ENCODE data around the gene MBNL2. TPM values are rescaled to one million over a fixed set of nuclear protein-coding genes. Genes with fewer than 3 reads are reported as not detected.

The MBNL2 gene
- total and polyA plus RNA-seq, 2 experiments from 2014 or later = 0.55 to 3.2 TPM

- Histone ChIP-seq H3K4me3 (no peak overlapping the region), H3K4me2 (no peak overlapping the region), H4K20me1 (replicated peaks; ENCODE audit: insufficient read depth) (peaks cover 16% of the 10 kb centered on the region; the same call in 1 of the 2 replicates), H3F3A (replicated peaks; ENCODE audit: low read depth) (no peaks in the 10 kb centered on the region), H3K79me2 (replicated peaks; ENCODE audit: insufficient read depth) (no peaks in the 10 kb centered on the region), H3K27me3 (ENCODE audit: insufficient read depth) (peaks cover 81% of the 10 kb centered on the region), H3K9me2 (ENCODE audit: insufficient read depth) (no peaks in the 10 kb centered on the region), H3K36me3 (ENCODE audit: insufficient read depth) (no peaks in the 10 kb centered on the region), H3K4me1 (ENCODE audit: insufficient read depth) (peaks cover 23% of the 10 kb centered on the region), H2AFZ (no peak overlapping the region), H3K27ac (ENCODE audit: low read depth) (no peak overlapping the region)
- Mint-ChIP-seq H3K27me3 (ENCODE audit: insufficient read depth, low read depth, poor library complexity) (peaks cover 72% of the 10 kb centered on the region), H3K4me3 (no peak overlapping the region), H3K4me1 (peaks cover 38% of the 10 kb centered on the region), H3K27ac (no peak overlapping the region), H3K9me3 (no peaks in the 10 kb centered on the region; the same call in 2 of the 3 replicates), H3K36me3 (ENCODE audit: low read depth) (no peaks in the 10 kb centered on the region)
- DNase-seq (ENCODE audit: low spot score) (no peak), ATAC-seq (no peak)
- TF ChIP-seq ZNF331 (CRISPR knock-in tag; IDR thresholded peaks at IDR 0.05; ENCODE audit: low read depth) (no peak), ZNF462 (CRISPR knock-in tag; IDR thresholded peaks at IDR 0.05) (no peak), POLR2AphosphoS5 (IDR thresholded peaks at IDR 0.05; ENCODE audit: low read depth) (no peak), NANOG (IDR thresholded peaks at IDR 0.05; ENCODE audit: borderline replicate concordance) (no peak), JUNB (IDR thresholded peaks at IDR 0.05; ENCODE audit: unreplicated experiment) (no peak), EZH2phosphoT487 (IDR thresholded peaks at IDR 0.05; ENCODE audit: unreplicated experiment) (no peak), STAT1 (IDR thresholded peaks at IDR 0.05; ENCODE audit: unreplicated experiment) (no peak), EZH2 (IDR thresholded peaks at IDR 0.05; ENCODE audit: low read depth, unreplicated experiment) (no peak), ZNF114 (CRISPR knock-in tag; IDR thresholded peaks at IDR 0.05) (no peak), CREB1 (CRISPR knock-in tag; IDR thresholded peaks at IDR 0.05; ENCODE audit: low read depth) (no peak)
- TF ChIP-seq, protein P1, sequence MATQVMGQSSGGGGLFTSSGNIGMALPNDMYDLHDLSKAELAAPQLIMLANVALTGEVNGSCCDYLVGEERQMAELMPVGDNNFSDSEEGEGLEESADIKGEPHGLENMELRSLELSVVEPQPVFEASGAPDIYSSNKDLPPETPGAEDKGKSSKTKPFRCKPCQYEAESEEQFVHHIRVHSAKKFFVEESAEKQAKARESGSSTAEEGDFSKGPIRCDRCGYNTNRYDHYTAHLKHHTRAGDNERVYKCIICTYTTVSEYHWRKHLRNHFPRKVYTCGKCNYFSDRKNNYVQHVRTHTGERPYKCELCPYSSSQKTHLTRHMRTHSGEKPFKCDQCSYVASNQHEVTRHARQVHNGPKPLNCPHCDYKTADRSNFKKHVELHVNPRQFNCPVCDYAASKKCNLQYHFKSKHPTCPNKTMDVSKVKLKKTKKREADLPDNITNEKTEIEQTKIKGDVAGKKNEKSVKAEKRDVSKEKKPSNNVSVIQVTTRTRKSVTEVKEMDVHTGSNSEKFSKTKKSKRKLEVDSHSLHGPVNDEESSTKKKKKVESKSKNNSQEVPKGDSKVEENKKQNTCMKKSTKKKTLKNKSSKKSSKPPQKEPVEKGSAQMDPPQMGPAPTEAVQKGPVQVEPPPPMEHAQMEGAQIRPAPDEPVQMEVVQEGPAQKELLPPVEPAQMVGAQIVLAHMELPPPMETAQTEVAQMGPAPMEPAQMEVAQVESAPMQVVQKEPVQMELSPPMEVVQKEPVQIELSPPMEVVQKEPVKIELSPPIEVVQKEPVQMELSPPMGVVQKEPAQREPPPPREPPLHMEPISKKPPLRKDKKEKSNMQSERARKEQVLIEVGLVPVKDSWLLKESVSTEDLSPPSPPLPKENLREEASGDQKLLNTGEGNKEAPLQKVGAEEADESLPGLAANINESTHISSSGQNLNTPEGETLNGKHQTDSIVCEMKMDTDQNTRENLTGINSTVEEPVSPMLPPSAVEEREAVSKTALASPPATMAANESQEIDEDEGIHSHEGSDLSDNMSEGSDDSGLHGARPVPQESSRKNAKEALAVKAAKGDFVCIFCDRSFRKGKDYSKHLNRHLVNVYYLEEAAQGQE (IDR thresholded peaks at IDR 0.05; ENCODE audit: unreplicated experiment) = no peak
- TF ChIP-seq, protein P2, sequence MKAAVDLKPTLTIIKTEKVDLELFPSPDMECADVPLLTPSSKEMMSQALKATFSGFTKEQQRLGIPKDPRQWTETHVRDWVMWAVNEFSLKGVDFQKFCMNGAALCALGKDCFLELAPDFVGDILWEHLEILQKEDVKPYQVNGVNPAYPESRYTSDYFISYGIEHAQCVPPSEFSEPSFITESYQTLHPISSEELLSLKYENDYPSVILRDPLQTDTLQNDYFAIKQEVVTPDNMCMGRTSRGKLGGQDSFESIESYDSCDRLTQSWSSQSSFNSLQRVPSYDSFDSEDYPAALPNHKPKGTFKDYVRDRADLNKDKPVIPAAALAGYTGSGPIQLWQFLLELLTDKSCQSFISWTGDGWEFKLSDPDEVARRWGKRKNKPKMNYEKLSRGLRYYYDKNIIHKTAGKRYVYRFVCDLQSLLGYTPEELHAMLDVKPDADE (IDR thresholded peaks at IDR 0.05) = no peak
- TF ChIP-seq, protein P3, sequence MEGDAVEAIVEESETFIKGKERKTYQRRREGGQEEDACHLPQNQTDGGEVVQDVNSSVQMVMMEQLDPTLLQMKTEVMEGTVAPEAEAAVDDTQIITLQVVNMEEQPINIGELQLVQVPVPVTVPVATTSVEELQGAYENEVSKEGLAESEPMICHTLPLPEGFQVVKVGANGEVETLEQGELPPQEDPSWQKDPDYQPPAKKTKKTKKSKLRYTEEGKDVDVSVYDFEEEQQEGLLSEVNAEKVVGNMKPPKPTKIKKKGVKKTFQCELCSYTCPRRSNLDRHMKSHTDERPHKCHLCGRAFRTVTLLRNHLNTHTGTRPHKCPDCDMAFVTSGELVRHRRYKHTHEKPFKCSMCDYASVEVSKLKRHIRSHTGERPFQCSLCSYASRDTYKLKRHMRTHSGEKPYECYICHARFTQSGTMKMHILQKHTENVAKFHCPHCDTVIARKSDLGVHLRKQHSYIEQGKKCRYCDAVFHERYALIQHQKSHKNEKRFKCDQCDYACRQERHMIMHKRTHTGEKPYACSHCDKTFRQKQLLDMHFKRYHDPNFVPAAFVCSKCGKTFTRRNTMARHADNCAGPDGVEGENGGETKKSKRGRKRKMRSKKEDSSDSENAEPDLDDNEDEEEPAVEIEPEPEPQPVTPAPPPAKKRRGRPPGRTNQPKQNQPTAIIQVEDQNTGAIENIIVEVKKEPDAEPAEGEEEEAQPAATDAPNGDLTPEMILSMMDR (conservative IDR thresholded peaks at IDR 0.05; ENCODE audit: low read depth in 2 of 2) = no peak
These were observed 3.4 kb downstream of the MBNL2 start for GRCh38 chr13:97225533-97225932.
